Osteoblast (primary cell): ENCODE results near the gene SLC17A9. TPM values are rescaled to one million over a fixed set of nuclear protein-coding genes. Genes with fewer than 3 reads are reported as not detected.

Experiments
- DNase-seq: peaks from one replicate; pipeline ENCODE4 v3.0.0; 2011; ENCODE audit warnings: low spot score, mixed read lengths; ENCODE audit not compliant: insufficient read length; ENCODE audit errors: missing footprints
- H2AFZ ChIP-seq: 2 replicates; pipeline ENCODE4 v1.6.0; 2011; ENCODE audit warnings: mild to moderate bottlenecking, low read length
- H3K27ac ChIP-seq: 2 replicates; pipeline ENCODE4 v1.5.1; 2011; ENCODE audit warnings: mild to moderate bottlenecking, low read depth, low read length, moderate library complexity
- H3K27me3 ChIP-seq: 2 replicates; pipeline ENCODE4 v1.6.0; 2012; ENCODE audit warnings: mild to moderate bottlenecking, control low read depth, inconsistent platforms, low read length, moderate library complexity; ENCODE audit not compliant: insufficient read depth
- H3K36me3 ChIP-seq: 2 replicates; pipeline ENCODE4 v1.5.1; 2011; ENCODE audit warnings: mild to moderate bottlenecking, low read length, control low read depth, moderate library complexity; ENCODE audit not compliant: insufficient read depth
- H3K4me1 ChIP-seq: 2 replicates; pipeline ENCODE4 v1.5.1; 2011; ENCODE audit warnings: mild to moderate bottlenecking, low read length, control low read depth, moderate library complexity; ENCODE audit not compliant: insufficient read depth
- H3K4me2 ChIP-seq: 2 replicates; pipeline ENCODE4 v1.6.0; 2011; ENCODE audit warnings: mild to moderate bottlenecking, low read length; ENCODE audit not compliant: insufficient read depth
- H3K4me3 ChIP-seq: fragments of 200-600 bp; sonication (generic); 3 replicates; pipeline ENCODE4 v1.5.1; 2012; ENCODE audit warnings: mild to moderate bottlenecking, low read length, inconsistent platforms; ENCODE audit not compliant: insufficient read depth
- H3K79me2 ChIP-seq: 2 replicates; pipeline ENCODE4 v1.6.0; 2012; ENCODE audit warnings: mild to moderate bottlenecking, low read length, control low read depth, inconsistent platforms; ENCODE audit not compliant: insufficient read depth
- H3K9me3 ChIP-seq: 2 replicates; pipeline ENCODE4 v1.5.1; 2011; ENCODE audit warnings: low read depth, low read length, control low read depth
- H4K20me1 ChIP-seq: 2 replicates; pipeline ENCODE4 v1.6.0; 2012; ENCODE audit warnings: mild to moderate bottlenecking, low read length, control low read depth; ENCODE audit not compliant: insufficient read depth
- total RNA-seq: library from RNA; depleted of rRNA; stranded (reverse); fragments of >200 nt; gene quantifications from 2 replicates; pipeline ENCODE4 v1.2.3, GENCODE V29; 2012
- TF ChIP-seq, protein P1 (sequence below): IDR thresholded peaks from 2 replicates; pipeline ENCODE4 v1.5.1; 2011; ENCODE audit warnings: mild to moderate bottlenecking, low read depth, low read length, moderate library complexity; ENCODE audit errors: extremely low read depth

Gene SLC17A9
- total RNA-seq, 1 donor: 6.5 TPM

DNA sequence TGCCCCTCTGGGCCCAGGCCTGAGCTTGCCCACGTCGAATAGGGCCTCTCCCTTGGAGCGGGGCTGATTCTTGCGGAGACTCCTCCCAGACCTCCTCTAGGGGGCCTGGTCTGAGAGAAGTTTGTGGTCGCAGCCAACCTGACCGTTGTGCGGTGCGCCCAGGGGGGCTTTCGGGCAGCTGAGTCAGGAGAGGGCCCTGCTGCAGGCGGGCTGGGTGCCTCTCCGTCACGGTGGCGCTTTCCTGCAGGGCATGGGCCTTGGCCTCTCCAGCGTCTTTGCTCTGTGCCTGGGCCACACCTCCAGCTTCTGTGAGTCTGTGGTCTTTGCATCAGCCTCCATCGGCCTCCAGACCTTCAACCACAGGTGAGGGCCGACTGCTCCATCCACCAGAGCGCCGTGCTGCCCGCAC is 12.9 kb downstream of the SLC17A9 start:
- H3K27me3 ChIP-seq: peaks cover 3% of the 10 kb centered on the region
- H3K4me1 ChIP-seq: no peaks in the 10 kb centered on the region
- H3K4me2 ChIP-seq: no peak overlapping the region
- no peaks in the 10 kb centered on the region for H3K9me3 ChIP-seq
- peaks cover 23% of the 10 kb centered on the region for H3K36me3 ChIP-seq
- H3K27ac ChIP-seq: no peak overlapping the region
- no peak overlapping the region for H3K4me3 ChIP-seq
- H3K79me2 ChIP-seq: peaks cover under 1% of the 10 kb centered on the region
- H2AFZ ChIP-seq: no peak overlapping the region
- TF ChIP-seq, protein P1, sequence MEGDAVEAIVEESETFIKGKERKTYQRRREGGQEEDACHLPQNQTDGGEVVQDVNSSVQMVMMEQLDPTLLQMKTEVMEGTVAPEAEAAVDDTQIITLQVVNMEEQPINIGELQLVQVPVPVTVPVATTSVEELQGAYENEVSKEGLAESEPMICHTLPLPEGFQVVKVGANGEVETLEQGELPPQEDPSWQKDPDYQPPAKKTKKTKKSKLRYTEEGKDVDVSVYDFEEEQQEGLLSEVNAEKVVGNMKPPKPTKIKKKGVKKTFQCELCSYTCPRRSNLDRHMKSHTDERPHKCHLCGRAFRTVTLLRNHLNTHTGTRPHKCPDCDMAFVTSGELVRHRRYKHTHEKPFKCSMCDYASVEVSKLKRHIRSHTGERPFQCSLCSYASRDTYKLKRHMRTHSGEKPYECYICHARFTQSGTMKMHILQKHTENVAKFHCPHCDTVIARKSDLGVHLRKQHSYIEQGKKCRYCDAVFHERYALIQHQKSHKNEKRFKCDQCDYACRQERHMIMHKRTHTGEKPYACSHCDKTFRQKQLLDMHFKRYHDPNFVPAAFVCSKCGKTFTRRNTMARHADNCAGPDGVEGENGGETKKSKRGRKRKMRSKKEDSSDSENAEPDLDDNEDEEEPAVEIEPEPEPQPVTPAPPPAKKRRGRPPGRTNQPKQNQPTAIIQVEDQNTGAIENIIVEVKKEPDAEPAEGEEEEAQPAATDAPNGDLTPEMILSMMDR: no peak
- no peak for DNase-seq
- H4K20me1 ChIP-seq: peaks cover 12% of the 10 kb centered on the region

DNA sequence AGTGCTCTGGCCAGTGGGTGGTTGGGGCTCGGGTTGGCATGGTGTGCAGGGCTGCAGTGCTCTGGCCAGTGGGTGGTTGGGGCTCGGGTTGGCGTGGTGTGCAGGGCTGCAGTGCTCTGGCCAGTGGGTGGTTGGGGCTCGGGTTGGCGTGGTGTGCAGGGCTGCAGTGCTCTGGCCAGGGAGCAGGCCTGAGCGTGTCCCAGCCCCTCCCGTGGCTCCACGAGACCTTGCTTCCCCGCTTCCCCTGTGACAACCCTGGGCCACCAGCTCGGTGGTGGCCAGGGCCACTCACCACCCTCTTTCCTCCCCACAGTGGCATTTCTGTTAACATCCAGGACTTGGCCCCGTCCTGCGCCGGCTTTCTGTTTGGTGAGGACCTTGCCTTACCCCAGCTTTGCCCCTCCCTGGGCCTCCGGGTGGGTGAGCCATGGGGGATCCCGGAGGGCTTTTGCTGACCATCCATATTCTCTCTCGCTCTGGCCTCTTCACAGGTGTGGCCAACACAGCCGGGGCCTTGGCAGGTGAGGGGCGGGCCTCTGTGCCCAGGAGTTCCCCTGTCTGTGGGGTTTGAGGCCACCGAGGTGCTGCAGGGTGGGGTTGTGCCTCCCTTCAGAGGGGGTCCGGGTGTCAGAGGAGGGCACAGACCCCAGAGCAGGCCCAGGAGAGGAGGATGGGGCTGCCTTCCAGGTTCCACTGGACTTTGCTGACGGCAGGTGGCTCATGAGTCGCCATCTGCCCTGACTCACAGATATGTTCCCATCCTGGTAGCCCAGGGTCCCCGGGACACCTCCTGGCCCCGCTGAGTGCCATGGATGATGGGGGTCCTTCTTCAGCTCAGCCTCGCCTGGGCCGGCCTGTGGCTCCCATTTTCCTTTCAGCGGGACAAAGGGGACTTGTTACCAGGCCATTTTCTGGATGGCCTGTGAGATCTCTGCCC is 14.0 kb downstream of the SLC17A9 start:
- no peak overlapping the region for H3K27ac ChIP-seq
- H4K20me1 ChIP-seq: peaks cover 13% of the 10 kb centered on the region
- H3K9me3 ChIP-seq: no peaks in the 10 kb centered on the region
- no peaks in the 10 kb centered on the region for H3K4me1 ChIP-seq
- TF ChIP-seq, protein P1: no peak
- H3K4me3 ChIP-seq: no peak overlapping the region
- DNase-seq: no peak
- no peaks in the 10 kb centered on the region for H3K79me2 ChIP-seq
- no peak overlapping the region for H2AFZ ChIP-seq
- peaks cover 5% of the 10 kb centered on the region for H3K27me3 ChIP-seq
- no peak overlapping the region for H3K4me2 ChIP-seq
- H3K36me3 ChIP-seq: peaks cover 20% of the 10 kb centered on the region

DNA sequence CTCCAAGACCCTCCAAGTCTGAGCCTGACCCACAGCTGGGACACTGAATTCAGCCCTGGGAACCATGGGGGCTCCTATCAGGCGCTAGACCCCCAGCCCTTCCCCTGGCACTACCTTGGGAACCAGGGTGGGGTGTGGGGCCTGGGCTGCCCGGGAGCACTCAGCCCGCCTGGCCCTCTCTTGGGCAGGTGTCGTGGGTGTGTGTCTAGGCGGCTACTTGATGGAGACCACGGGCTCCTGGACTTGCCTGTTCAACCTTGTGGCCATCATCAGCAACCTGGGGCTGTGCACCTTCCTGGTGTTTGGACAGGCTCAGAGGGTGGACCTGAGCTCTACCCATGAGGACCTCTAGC is 14.6 kb downstream of the SLC17A9 start:
- H3K4me2 ChIP-seq: no peak overlapping the region
- no peak overlapping the region for H3K4me3 ChIP-seq
- peaks cover 16% of the 10 kb centered on the region for H3K36me3 ChIP-seq
- H3K27me3 ChIP-seq: peaks cover 7% of the 10 kb centered on the region
- no peaks in the 10 kb centered on the region for H3K4me1 ChIP-seq
- no peak overlapping the region for H3K27ac ChIP-seq
- no peak for DNase-seq
- TF ChIP-seq, protein P1: no peak
- H2AFZ ChIP-seq: no peak overlapping the region
- no peaks in the 10 kb centered on the region for H3K79me2 ChIP-seq
- H4K20me1 ChIP-seq: peaks cover 14% of the 10 kb centered on the region
- H3K9me3 ChIP-seq: no peaks in the 10 kb centered on the region

DNA sequence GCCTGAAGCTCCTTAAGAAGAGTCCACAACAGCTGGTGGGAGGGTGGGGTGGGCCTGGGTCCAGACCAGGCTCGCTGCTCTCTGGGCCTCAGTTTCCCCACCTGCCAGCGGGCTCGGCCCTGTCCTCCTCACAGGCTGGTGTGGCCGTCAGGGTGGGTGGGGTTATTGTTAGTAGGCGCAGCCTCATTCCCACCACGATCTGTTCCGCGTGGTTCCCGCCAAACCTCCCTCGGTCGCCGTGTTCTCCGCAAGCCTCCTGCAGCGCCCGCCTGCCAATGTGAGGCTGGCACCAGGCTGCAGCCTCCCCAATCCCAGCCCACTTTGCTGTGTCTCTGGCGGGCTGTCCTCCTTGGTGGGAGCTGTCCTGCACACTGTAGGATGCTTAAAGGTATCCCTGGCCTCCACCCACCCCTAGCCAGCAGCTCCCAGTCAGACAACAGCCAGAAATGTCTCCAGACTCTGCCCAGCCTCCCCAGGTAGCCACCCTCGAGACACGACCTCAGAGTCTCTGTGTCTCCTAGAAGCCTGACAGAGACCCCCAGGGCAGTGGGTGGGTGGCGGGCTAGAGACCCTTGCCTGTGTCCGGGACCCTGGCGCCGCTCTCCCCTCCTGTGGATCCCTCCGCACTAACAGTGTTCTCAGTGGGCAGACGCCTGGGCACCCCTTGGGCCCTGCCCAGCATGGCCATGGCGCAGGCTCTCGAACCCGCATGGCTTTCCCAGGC is 15.3 kb downstream of the SLC17A9 start:
- Histone ChIP-seq H3K27me3 (peaks cover 10% of the 10 kb centered on the region), H3K4me1 (no peaks in the 10 kb centered on the region), H4K20me1 (peaks cover 14% of the 10 kb centered on the region), H3K36me3 (peaks cover 16% of the 10 kb centered on the region), H3K4me2 (no peak overlapping the region), H3K27ac (no peak overlapping the region), H3K79me2 (no peaks in the 10 kb centered on the region), H3K4me3 (no peak overlapping the region), H3K9me3 (no peaks in the 10 kb centered on the region), H2AFZ (no peak overlapping the region)
- TF ChIP-seq, protein P1: no peak
- DNase-seq: no peak
